ENCODE results near the gene PCARE.

The PCARE gene

GRCh38 chr2:29032189-29032588 lies 42.1 kb downstream of the PCARE start:
- no peak for DNase-seq

- no peak for DNase-seq
These were observed 43.3 kb downstream of the PCARE start for GRCh38 chr2:29031046-29031445.

GRCh38 chr2:29025711-29026110 lies 48.6 kb downstream of the PCARE start:
- DNase-seq = no peak

DNA sequence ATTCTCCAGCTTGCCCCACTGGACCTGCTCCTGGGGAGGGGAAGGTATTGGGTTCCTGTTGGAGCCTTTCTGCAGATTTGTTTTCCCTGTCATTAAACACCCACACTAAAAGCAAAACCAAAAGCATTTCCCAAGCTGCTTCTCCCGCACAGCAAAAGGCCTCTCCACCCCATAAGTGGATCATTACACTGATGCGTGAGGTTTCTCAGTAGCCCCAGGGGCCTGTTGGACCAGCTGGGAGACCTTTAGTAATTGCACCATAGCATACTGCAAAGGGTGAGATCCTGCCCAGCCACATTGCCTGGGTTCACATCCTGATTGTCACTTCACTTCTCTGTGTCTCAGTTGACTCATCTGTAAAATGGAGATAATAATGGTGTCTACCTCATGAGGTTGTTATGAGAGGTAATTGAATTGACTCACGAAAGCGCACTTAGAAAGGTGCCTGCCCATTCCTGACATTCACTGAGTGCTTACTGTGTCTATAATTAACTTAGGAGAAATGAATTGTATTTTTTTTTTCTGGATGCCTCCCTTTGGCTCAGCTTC lies 49.4 kb downstream of the PCARE start:
- no peak for DNase-seq

- no peak for DNase-seq
These were observed 51.1 kb downstream of the PCARE start for GRCh38 chr2:29023188-29023587.

DNA sequence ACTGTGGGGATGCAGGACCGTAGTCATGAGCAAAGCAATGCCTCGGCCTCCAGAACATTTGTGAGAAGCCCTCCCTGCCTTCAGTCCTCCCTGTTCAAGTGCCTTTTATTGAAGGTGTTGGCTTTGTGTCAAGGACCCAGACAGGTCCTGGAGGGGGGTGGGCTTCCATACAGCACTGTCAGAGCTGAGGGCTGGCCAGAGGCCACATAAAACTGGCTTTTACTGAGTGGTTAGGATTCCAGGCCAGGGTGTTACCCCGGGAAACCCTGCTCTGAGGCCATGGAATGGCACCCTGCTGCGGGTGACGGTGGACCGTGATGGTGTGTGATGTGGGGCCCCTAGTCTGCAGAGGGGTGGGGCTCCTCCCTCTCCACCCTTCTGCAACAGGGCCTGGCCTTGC lies 51.6 kb downstream of the PCARE start:
- no peak for DNase-seq

DNA sequence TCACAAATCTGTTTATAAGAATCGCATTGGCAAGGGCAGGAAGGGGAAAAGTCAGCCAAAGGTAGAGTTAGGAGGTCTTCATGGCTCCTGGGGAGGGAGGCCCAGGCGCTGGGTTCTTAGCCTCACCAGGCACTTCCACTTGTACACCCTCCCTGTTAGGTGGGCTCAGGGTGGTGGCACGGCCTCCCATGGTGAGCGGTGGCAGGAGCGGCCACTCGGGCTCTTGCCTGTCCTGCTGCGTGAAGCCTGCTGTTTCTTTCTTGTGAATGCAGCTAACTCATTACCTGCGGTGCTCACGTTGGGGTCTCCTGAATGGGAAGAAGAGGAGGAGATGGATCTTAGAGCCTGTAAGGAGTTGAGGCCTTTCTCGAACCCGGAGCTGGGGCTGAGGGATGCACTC lies 52.4 kb downstream of the PCARE start:
- DNase-seq = no peak

DNA sequence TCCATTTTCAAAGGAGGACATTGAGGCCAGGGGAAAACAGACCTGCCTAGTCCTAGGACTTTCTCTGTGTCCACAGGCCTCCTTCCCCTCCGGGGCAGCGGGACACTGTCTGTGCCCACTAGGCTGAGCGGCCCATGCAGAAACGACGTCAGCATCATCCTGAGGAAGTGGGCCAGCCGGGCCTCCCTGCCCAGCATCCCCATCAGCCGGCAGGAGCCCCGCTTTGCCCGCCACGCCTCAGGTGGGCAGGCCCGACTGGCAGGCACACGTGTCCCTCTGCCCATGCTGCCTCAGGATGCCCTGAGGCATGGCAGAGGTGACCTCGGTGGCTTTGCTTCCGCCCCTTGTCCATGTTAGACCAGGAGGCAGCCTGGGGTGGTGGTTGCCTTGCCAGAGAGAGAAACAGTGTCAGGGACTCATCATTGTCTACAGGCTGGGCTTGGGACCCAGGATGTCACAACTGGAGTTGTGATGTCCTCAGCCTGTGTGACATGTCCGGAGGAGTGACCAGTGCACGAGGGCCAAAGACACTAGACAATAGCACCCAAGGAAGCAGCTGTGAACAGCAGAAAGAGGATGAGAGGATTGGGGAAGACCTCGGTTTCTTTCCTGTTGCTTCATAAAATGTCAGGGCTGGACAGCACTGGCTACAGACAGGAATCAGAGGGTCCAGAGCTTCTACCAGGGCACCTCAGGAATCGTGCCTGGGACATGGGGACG lies 56.4 kb downstream of the PCARE start:
- DNase-seq = peak; percentile 17

DNA sequence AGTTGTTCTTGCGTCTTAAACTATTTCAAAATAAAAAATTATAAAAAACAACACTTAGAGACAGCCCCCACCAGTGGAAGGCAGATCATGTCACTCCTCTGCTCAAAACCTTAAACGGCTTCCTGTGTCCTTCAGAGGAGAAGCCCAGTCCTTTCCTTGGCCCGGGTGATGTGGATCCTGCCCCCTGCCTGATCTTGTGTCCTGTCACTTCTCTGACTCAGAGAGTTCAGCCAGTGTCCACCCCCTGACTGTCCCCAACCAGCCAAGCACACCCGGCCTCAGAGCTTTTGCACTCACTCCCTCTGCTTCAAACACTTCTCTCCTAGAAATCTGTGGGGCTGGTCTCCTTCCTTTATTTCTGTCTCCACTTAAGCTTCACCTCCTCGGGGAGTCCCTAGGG lies 57.8 kb downstream of the PCARE start:
- DNase-seq = no peak

- no peak for DNase-seq
These were observed 58.4 kb downstream of the PCARE start for GRCh38 chr2:29015701-29016470.

DNA sequence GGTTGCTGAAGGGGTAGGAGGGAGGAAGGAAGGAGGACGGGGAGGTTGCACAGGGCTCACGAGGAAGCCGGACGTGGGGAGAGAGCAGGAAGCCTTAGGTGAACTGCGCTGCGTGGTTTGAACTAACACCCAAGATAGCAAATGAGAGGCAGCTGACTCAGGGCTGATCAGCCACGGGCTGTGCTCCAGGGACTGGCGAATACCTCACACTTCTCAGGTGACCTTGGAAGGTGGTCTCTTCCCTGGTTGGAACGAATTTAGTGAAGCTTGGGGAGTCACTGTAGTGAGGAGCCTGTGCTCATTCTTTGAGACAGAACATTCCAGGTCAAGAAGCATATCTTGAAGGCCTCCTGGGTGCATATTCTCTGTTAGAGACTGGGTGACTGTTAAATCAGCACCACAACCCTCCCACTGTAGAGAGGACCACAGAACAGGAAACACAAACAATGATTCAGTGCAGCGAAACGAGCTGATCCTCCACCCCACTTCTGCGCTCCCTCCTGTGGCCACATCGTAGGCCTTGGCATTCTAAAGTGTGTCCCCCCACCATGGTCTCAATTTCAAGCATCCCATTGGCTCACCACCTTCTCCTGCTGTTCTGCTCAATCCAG lies 59.4 kb downstream of the PCARE start:
- DNase-seq = peak; percentile 77

- no peak for DNase-seq
These were observed 60.0 kb downstream of the PCARE start for GRCh38 chr2:29014331-29014730.

DNA sequence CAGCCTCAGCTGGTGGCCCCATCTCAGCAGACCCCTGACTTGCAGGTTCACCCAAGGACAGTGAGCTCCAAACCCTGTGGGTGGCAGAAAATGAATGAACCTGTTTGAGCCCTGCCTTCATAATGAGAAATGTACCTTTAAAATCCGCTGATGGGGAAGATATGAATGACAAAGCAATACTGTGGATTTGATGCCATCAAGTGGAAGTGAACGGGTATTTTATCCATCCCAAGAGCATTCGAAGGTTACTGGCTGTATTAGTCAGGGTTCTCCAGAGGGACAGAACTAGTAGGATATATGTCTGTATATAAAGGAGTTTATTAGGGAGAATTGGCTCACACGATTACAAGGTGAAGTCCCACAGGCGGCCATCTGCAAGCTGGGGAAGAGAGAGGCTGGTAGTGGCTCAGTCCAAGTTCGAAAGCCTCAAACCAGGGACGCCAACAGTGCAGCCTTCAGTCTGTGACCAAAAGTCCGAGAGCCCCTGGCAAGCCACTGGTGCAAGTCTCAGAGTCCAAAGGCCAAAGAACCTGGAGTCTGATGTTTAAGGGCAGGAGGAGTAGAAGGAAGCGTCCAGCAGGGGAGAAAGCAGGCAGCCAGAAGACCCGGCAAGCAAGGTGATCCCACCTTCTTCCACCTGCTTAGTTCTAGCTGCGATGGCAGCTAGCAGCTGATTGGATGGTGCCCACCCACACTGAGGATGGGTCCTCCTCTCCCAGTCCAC lies 61.1 kb downstream of the PCARE start:
- DNase-seq = no peak

- DNase-seq = peak; percentile 86
These were observed 62.1 kb downstream of the PCARE start for GRCh38 chr2:29012211-29012681.

Measured in MV-4-11 (cell line).